T-cell (primary cell): ENCODE results near the gene CCDC12. TPM values are rescaled to one million over a fixed set of nuclear protein-coding genes. Genes with fewer than 3 reads are reported as not detected.

ENCODE experiments used
- ATAC-seq, 4 experiments: fragments of 200-7000 bp in 3 of 4; fragments of 150-1000 bp in 1 of 4; cut with Tn5 transposase; replicated peaks in 1 of 4; 1 replicate in 3 of 4; 2 replicates in 1 of 4; pipeline ENCODE4 v1.10.0; 2021; ENCODE audit warnings: moderate library complexity in 3 of 4, mild to moderate bottlenecking in 2 of 4, moderate number of reproducible peaks in 1 of 4
- CTCF ChIA-PET, 2 donors: fragments of 300-600 bp; sonication (Branson Sonifier 250); formaldehyde crosslinking; loops; one replicate each; lab custom pipeline; 2022; ENCODE audit warnings: antibody characterized with exemption in 2 of 2; lab: Charles Lee
- POLR2A ChIA-PET, 2 donors: fragments of 300-600 bp; sonication (Branson Sonifier 250); formaldehyde crosslinking; loops; one replicate each; lab custom pipeline; 2022; ENCODE audit warnings: antibody characterized with exemption in 2 of 2; lab: Charles Lee
- DNase-seq, 35 experiments: peaks; one replicate each; pipeline versions ENCODE4 v3.0.0 to v3.0.0-alpha.2; 2013 to 2023
- H3K27ac ChIP-seq: one replicate; pipeline ENCODE4 v1.5.1; 2013; ENCODE audit warnings: low read length
- H3K27me3 ChIP-seq, 2 experiments: replicated peaks in 1 of 2; 1 replicate in 1 of 2; 2 replicates in 1 of 2; pipeline versions ENCODE4 v1.6.1 to v1.7.0; 2013; ENCODE audit warnings: low read length in 1 of 2, mixed read lengths in 1 of 2; ENCODE audit not compliant: control insufficient read depth in 2 of 2, insufficient read depth in 2 of 2; ENCODE audit errors: extremely low read depth in 1 of 2
- H3K36me3 ChIP-seq, 2 donors: 1 replicate in 1 of 2; 2 replicates in 1 of 2; pipeline versions ENCODE4 v1.6.1 to v1.7.0; 2013; ENCODE audit warnings: low read length in 1 of 2; ENCODE audit not compliant: control insufficient read depth in 2 of 2, insufficient read depth in 1 of 2; ENCODE audit errors: extremely low read depth in 1 of 2
- H3K4me1 ChIP-seq, 2 experiments: 1 replicate in 1 of 2; 2 replicates in 1 of 2; pipeline versions ENCODE4 v1.6.1 to v1.7.0; 2013; ENCODE audit warnings: low read length in 2 of 2, mixed read lengths in 1 of 2; ENCODE audit not compliant: insufficient read depth in 2 of 2, control insufficient read depth in 1 of 2; ENCODE audit errors: extremely low read depth in 1 of 2
- H3K4me3 ChIP-seq, 2 donors: 1 replicate in 1 of 2; 2 replicates in 1 of 2; pipeline versions ENCODE4 v1.5.1 to v1.7.0; 2013; ENCODE audit warnings: mild to moderate bottlenecking in 2 of 2, low read length in 1 of 2, moderate library complexity in 1 of 2; ENCODE audit not compliant: control insufficient read depth in 1 of 2; ENCODE audit errors: extremely low read depth in 1 of 2
- H3K9me3 ChIP-seq: 2 replicates; pipeline ENCODE4 v1.7.0; 2013
- H3K27ac Mint-ChIP-seq, 2 donors: one replicate each; pipeline ENCODE4 v1.8.0; 2020 to 2021; ENCODE audit warnings: mild to moderate bottlenecking in 2 of 2, mixed read lengths in 2 of 2
- H3K27me3 Mint-ChIP-seq, 2 donors: one replicate each; pipeline ENCODE4 v1.8.0; 2021 to 2022; ENCODE audit warnings: mixed read lengths in 2 of 2
- H3K36me3 Mint-ChIP-seq: one replicate; pipeline ENCODE4 v1.8.0; 2021; ENCODE audit warnings: mixed read lengths
- H3K4me1 Mint-ChIP-seq, 3 donors: one replicate each; pipeline ENCODE4 v1.8.0; 2020 to 2022; ENCODE audit warnings: mixed read lengths in 3 of 3, mild to moderate bottlenecking in 1 of 3
- H3K4me3 Mint-ChIP-seq, 3 donors: one replicate each; pipeline ENCODE4 v1.8.0; 2020 to 2022; ENCODE audit warnings: mild to moderate bottlenecking in 3 of 3, mixed read lengths in 3 of 3, moderate library complexity in 3 of 3
- H3K9me3 Mint-ChIP-seq, 3 donors: one replicate each; pipeline ENCODE4 v1.8.0; 2020 to 2022; ENCODE audit warnings: mixed read lengths in 3 of 3
- WGBS: methylation state at CpG from one replicate; pipeline ENCODE4 v1.1.5; 2013; ENCODE audit warnings: missing lambda C conversion rate; ENCODE audit not compliant: insufficient coverage; 5-methylcytosine and 5-hydroxymethylcytosine counted together
- total RNA-seq, 35 experiments: library from RNA in 6 of 35; stranded (reverse) in 6 of 35; fragments of 120-200 nt in 1 of 35; gene quantifications; one replicate each; pipeline versions ENCODE4 v1.2.1 to v1.2.4 and lab custom pipeline; 2013 to 2026

CCDC12 gene
- total RNA-seq, 5 donors from 2014 or later (not counting 1 experiment from before 2014, with no cell fraction given): 66.5 to 78.4 (median 72.8) TPM

- H3K27ac Mint-ChIP-seq: peak overlapping the region; percentile 89 to 96
- H3K36me3 Mint-ChIP-seq: peaks cover 15% of the 10 kb centered on the region
- Histone ChIP-seq H3K27me3 (no peaks in the 10 kb centered on the region), H3K27ac (peak overlapping the region; percentile 93), H3K9me3 (no peaks in the 10 kb centered on the region), H3K36me3 (peaks cover 3 to 16% of the 10 kb centered on the region in 2 donors), H3K4me3 (no peak overlapping the region), H3K4me1 (peaks cover 26 to 92% of the 10 kb centered on the region in 2 experiments)
- ATAC-seq (peak; percentile 52 to 73 (median 69)), DNase-seq (peak; percentile 41 to 80 (median 65))
- CTCF ChIA-PET: interaction anchor here (1.2 to 2.4 kb wide), 3 partner anchors 11 to 37 kb away, joined by 3 to 11 read pairs (median 4); no protein-coding TSS in a partner anchor
- H3K27me3 Mint-ChIP-seq: no peaks in the 10 kb centered on the region
- POLR2A ChIA-PET: interaction anchor here (0.5 to 1.4 kb wide), 3 partner anchors 12 to 984 kb away, joined by 4 to 7 read pairs (median 5); no protein-coding TSS in a partner anchor
- WGBS: 7% methylated on average over 6 of the region's 7 CpGs
- H3K4me3 Mint-ChIP-seq: peak overlapping the region; percentile 57 to 81 (median 76)
- peaks cover 87 to 92% (median 89%) of the 10 kb centered on the region in 3 donors for H3K4me1 Mint-ChIP-seq
- H3K9me3 Mint-ChIP-seq: no peaks in the 10 kb centered on the region
Measured at GRCh38 chr3:46946856-46947545, 29.5 kb downstream of the CCDC12 start.

DNA sequence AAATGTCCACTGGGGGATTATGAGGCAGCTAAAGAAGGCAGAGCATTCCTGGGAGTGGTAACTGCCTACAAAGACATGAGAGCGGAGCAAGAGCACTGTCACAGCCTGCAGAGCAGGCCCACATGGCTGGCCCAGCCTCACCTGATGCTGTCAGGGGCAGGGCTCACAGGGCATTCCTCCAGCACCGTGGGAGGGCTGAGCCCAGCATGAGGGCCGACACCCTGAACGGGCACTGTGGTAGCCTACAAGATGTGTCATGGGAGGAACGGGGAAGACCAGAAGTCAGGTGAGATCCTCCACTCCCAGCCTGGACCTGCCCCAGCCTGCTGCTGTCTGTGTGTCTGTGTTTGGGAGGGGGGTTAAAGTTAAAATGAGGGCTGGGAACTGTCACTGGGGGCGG lies 30.1 kb downstream of the CCDC12 start:
- no peaks in the 10 kb centered on the region for H3K9me3 ChIP-seq
- no peak overlapping the region for H3K4me3 ChIP-seq
- DNase-seq (no peak), ATAC-seq (no peak)
- H3K27me3 ChIP-seq: no peaks in the 10 kb centered on the region
- H3K36me3 ChIP-seq: peaks cover 3 to 19% of the 10 kb centered on the region in 2 donors
- peak overlapping the region; percentile 93 for H3K27ac ChIP-seq
- no peaks in the 10 kb centered on the region for H3K9me3 Mint-ChIP-seq
- WGBS: 70% methylated on average over 2 of the region's 6 CpGs
- H3K4me1 Mint-ChIP-seq: peaks cover 84 to 89% (median 86%) of the 10 kb centered on the region in 3 donors
- ChIA-PET POLR2A (no interaction called here), CTCF (interaction anchor here in 1 of 2 donors (0.6 to 2.4 kb wide), 2 partner anchors 12 to 75 kb away, joined by 3 to 11 read pairs; no protein-coding TSS in a partner anchor)
- H3K4me1 ChIP-seq: peaks cover 26 to 91% of the 10 kb centered on the region in 2 experiments
- peak overlapping the region; percentile 89 to 96 for H3K27ac Mint-ChIP-seq
- peaks cover 15% of the 10 kb centered on the region for H3K36me3 Mint-ChIP-seq
- no peaks in the 10 kb centered on the region for H3K27me3 Mint-ChIP-seq
- H3K4me3 Mint-ChIP-seq: peak overlapping the region in 2 of 3 donors; percentile 40 to 81

GRCh38 chr3:46944191-46944590 lies 32.4 kb downstream of the CCDC12 start:
- ChIA-PET CTCF (interaction anchor here in 1 of 2 donors (0.7 kb wide), 1 partner anchor 537 kb away, joined by 3 read pairs; the partner anchor contains the start of gene CCRL2), POLR2A (no interaction called here)
- peaks cover 75 to 85% (median 83%) of the 10 kb centered on the region in 3 donors for H3K4me1 Mint-ChIP-seq
- peaks cover 3 to 36% of the 10 kb centered on the region in 2 donors for H3K36me3 ChIP-seq
- no peaks in the 10 kb centered on the region for H3K27me3 Mint-ChIP-seq
- H3K4me3 ChIP-seq: no peak overlapping the region
- H3K4me3 Mint-ChIP-seq: no peak overlapping the region
- 100% methylated on average over 7 of the region's 8 CpGs for WGBS
- H3K27ac Mint-ChIP-seq: peak overlapping the region; percentile 61 to 96
- no peaks in the 10 kb centered on the region for H3K9me3 Mint-ChIP-seq
- H3K27me3 ChIP-seq: no peaks in the 10 kb centered on the region
- H3K9me3 ChIP-seq: no peaks in the 10 kb centered on the region
- H3K4me1 ChIP-seq: peaks cover 19 to 84% of the 10 kb centered on the region in 2 experiments
- H3K27ac ChIP-seq: no peak overlapping the region
- DNase-seq (no peak), ATAC-seq (no peak)
- H3K36me3 Mint-ChIP-seq: peaks cover 26% of the 10 kb centered on the region

GRCh38 chr3:46943237-46944187 lies 33.0 kb downstream of the CCDC12 start:
- Mint-ChIP-seq H3K4me1 (peaks cover 75 to 83% (median 81%) of the 10 kb centered on the region in 3 donors), H3K36me3 (peaks cover 27% of the 10 kb centered on the region), H3K27me3 (no peaks in the 10 kb centered on the region), H3K27ac (peak overlapping the region in 1 of 2 donors; percentile 34), H3K4me3 (no peak overlapping the region), H3K9me3 (no peaks in the 10 kb centered on the region)
- Histone ChIP-seq H3K27ac (no peak overlapping the region), H3K9me3 (no peaks in the 10 kb centered on the region), H3K4me1 (peaks cover 12 to 79% of the 10 kb centered on the region in 2 experiments), H3K4me3 (no peak overlapping the region), H3K36me3 (peaks cover 3 to 43% of the 10 kb centered on the region in 2 donors), H3K27me3 (no peaks in the 10 kb centered on the region)
- WGBS: 89% methylated on average over 4 of the region's 12 CpGs
- DNase-seq (no peak), ATAC-seq (no peak)
- ChIA-PET CTCF (no interaction called here), POLR2A (no interaction called here)

- H3K4me3 Mint-ChIP-seq: no peak overlapping the region
- peaks cover 34% of the 10 kb centered on the region for H3K36me3 Mint-ChIP-seq
- peaks cover 67 to 81% (median 77%) of the 10 kb centered on the region in 3 donors for H3K4me1 Mint-ChIP-seq
- ChIA-PET POLR2A (no interaction called here), CTCF (no interaction called here)
- Histone ChIP-seq H3K9me3 (no peaks in the 10 kb centered on the region), H3K27me3 (no peaks in the 10 kb centered on the region), H3K4me3 (no peak overlapping the region), H3K36me3 (peaks cover 3 to 52% of the 10 kb centered on the region in 2 donors), H3K4me1 (peaks cover 5 to 75% of the 10 kb centered on the region in 2 experiments), H3K27ac (no peak overlapping the region)
- DNase-seq (no peak), ATAC-seq (no peak)
- peak overlapping the region; percentile 8 to 14 for H3K27ac Mint-ChIP-seq
- no peaks in the 10 kb centered on the region for H3K27me3 Mint-ChIP-seq
- no peaks in the 10 kb centered on the region for H3K9me3 Mint-ChIP-seq
- WGBS: 94% methylated on average over 9 of the region's 12 CpGs
Measured at GRCh38 chr3:46942481-46943236, 33.9 kb downstream of the CCDC12 start.
